Spleen (tissue), 7 donors: ENCODE results near the gene NBAS.

Experiments used
- POLR2A ChIP-seq, 3 donors: fragments of 450-650 bp; IDR thresholded peaks; one replicate each; pipeline ENCODE4 v1.5.1; 2017; ENCODE audit warnings: antibody characterized with exemption in 3 of 3, mild to moderate bottlenecking in 1 of 3
- POLR2AphosphoS5 ChIP-seq, 3 donors: sonication (generic); formaldehyde crosslinking; IDR thresholded peaks; one replicate each; pipeline ENCODE4 v1.5.1; 2017; ENCODE audit warnings: antibody characterized with exemption in 3 of 3
- TF ChIP-seq, protein P1 (sequence below), 11 experiments: fragments of 200-600 bp in 7 of 11; fragments of 450-650 bp in 4 of 11; sonication (generic) in 4 of 11; IDR thresholded peaks in 8 of 11; conservative IDR thresholded peaks in 3 of 11; 1 replicate in 7 of 11; 2 replicates in 4 of 11; pipeline versions ENCODE4 v1.4.0 to v1.8.0; 2016 to 2021; ENCODE audit warnings: antibody characterized with exemption in 11 of 11, inconsistent platforms in 4 of 11, mild to moderate bottlenecking in 1 of 11
- donor health status: DM: no; HTN: no; CAD: no; lungs with moderate emphysema.
- donor health status: DM: no; HTN: no; CAD: no.
- donor health status: DM: no; HTN: no; CAD: no.

DNA sequence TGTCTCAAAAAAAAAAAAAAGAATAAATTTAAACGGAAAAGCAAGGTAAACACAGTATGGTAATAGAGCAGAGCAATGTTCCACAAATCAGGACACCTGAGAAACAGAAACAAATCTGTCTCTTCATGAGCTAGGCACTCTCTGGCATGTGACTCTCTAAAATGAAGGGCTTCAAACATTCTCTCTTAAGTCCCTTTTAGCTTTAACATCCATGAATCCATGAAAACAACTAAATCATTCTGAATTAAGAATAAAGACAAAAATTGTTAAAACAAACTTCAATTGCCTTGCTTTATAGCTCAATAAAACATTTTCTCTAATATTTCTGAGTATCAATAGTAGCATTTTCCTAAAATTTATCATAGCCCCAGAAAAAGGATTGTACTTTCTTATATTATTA is 132.1 kb downstream of the NBAS start:
- no peak for TF ChIP-seq POLR2A (IDR thresholded peaks at IDR 0.05)
- TF ChIP-seq, protein P1, sequence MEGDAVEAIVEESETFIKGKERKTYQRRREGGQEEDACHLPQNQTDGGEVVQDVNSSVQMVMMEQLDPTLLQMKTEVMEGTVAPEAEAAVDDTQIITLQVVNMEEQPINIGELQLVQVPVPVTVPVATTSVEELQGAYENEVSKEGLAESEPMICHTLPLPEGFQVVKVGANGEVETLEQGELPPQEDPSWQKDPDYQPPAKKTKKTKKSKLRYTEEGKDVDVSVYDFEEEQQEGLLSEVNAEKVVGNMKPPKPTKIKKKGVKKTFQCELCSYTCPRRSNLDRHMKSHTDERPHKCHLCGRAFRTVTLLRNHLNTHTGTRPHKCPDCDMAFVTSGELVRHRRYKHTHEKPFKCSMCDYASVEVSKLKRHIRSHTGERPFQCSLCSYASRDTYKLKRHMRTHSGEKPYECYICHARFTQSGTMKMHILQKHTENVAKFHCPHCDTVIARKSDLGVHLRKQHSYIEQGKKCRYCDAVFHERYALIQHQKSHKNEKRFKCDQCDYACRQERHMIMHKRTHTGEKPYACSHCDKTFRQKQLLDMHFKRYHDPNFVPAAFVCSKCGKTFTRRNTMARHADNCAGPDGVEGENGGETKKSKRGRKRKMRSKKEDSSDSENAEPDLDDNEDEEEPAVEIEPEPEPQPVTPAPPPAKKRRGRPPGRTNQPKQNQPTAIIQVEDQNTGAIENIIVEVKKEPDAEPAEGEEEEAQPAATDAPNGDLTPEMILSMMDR (IDR thresholded peaks at IDR 0.05 in 8 of 11, conservative IDR thresholded peaks at IDR 0.05 in 3 of 11): no peak
- no peak for TF ChIP-seq POLR2AphosphoS5 (IDR thresholded peaks at IDR 0.05)
